D721Med (cell line): ENCODE results near the gene INSL4.

Experiments
- DNase-seq: peaks from one replicate; pipeline ENCODE4 v3.0.0; 2011; ENCODE audit warnings: low spot score; ENCODE audit not compliant: insufficient read length
- FAIRE-seq: peaks from 2 replicates; lab custom pipeline; 2011; peaks lifted over from hg19 to GRCh38; lab: Jason Lieb, UNC
- CTCF ChIP-seq: IDR thresholded peaks from 2 replicates; pipeline ENCODE4 v1.5.1; 2012; ENCODE audit warnings: mild to moderate bottlenecking, control low read depth; ENCODE audit not compliant: insufficient read depth; ENCODE audit errors: missing control alignments

Gene INSL4

GRCh38 chr9:5193345-5193744, 37.9 kb upstream of the INSL4 start:
- DNase-seq = no peak
- FAIRE-seq = no peak
- no peak for TF ChIP-seq CTCF

GRCh38 chr9:5195463-5195862, 35.8 kb upstream of the INSL4 start:
- no peak for TF ChIP-seq CTCF
- DNase-seq = no peak
- FAIRE-seq = no peak

GRCh38 chr9:5205071-5205470, 26.1 kb upstream of the INSL4 start:
- TF ChIP-seq CTCF = no peak
- no peak for DNase-seq
- no peak for FAIRE-seq

GRCh38 chr9:5230554-5230953, 665 bp upstream of the INSL4 start:
- no peak for FAIRE-seq
- DNase-seq = no peak
- no peak for TF ChIP-seq CTCF

- FAIRE-seq = no peak
- TF ChIP-seq CTCF = peak; percentile 9
- DNase-seq = no peak
These were observed 32.4 kb downstream of the INSL4 start for GRCh38 chr9:5263351-5264218.

- TF ChIP-seq CTCF = no peak
- FAIRE-seq (no peak), DNase-seq (no peak)
These were observed 33.0 kb downstream of the INSL4 start for GRCh38 chr9:5264219-5264595.

GRCh38 chr9:5265939-5266338, 34.7 kb downstream of the INSL4 start:
- no peak for FAIRE-seq

More at GRCh38 chr9:5265939-5266338, 34.7 kb downstream of the INSL4 start:
- TF ChIP-seq CTCF = no peak
- no peak for DNase-seq
